Nephron (organoid): ENCODE measurements around the gene NSL1.

Experiments
- H3K27ac Mint-ChIP-seq, 3 experiments: 2 replicates each; pipeline ENCODE4 v1.8.0; 2020; ENCODE audit warnings: mixed read lengths in 3 of 3, mild to moderate bottlenecking in 2 of 3, moderate library complexity in 1 of 3
- H3K27me3 Mint-ChIP-seq: 2 replicates; pipeline ENCODE4 v1.8.0; 2021; ENCODE audit warnings: low read depth, mild to moderate bottlenecking, moderate library complexity, mixed read lengths
- H3K36me3 Mint-ChIP-seq: 2 replicates; pipeline ENCODE4 v1.8.0; 2020; ENCODE audit warnings: low read depth, mixed read lengths
- H3K4me1 Mint-ChIP-seq: 2 replicates; pipeline ENCODE4 v1.8.0; 2020; ENCODE audit warnings: mixed read lengths
- H3K4me3 Mint-ChIP-seq, 3 experiments: 2 replicates each; pipeline ENCODE4 v1.8.0; 2020; ENCODE audit warnings: mild to moderate bottlenecking in 3 of 3, mixed read lengths in 3 of 3, moderate library complexity in 2 of 3
- H3K9me3 Mint-ChIP-seq: 2 replicates; pipeline ENCODE4 v1.8.0; 2020; ENCODE audit warnings: mixed read lengths
- CTCF ChIP-seq, 3 experiments: fragments of 200-600 bp; sonication (generic); IDR thresholded peaks; one replicate each; pipeline ENCODE4 v1.5.0; 2021; ENCODE audit warnings: antibody characterized with exemption in 3 of 3; ENCODE audit not compliant: unreplicated experiment in 3 of 3

NSL1 gene

GRCh38 chr1:212701910-212702309, 89.7 kb downstream of the NSL1 start:
- peaks cover 63% of the 10 kb centered on the region for H3K27me3 Mint-ChIP-seq
- no peaks in the 10 kb centered on the region for H3K9me3 Mint-ChIP-seq
- no peak overlapping the region for H3K4me3 Mint-ChIP-seq
- H3K27ac Mint-ChIP-seq = no peak overlapping the region
- H3K4me1 Mint-ChIP-seq = peaks cover 14% of the 10 kb centered on the region
- no peaks in the 10 kb centered on the region for H3K36me3 Mint-ChIP-seq
- no peak for TF ChIP-seq CTCF (IDR thresholded peaks at IDR 0.05; ENCODE audit: unreplicated experiment in 3 of 3)

- Mint-ChIP-seq H3K27me3 (peaks cover 71% of the 10 kb centered on the region), H3K9me3 (no peaks in the 10 kb centered on the region)
- no peak for TF ChIP-seq CTCF (IDR thresholded peaks at IDR 0.05; ENCODE audit: unreplicated experiment in 3 of 3)
Observed at GRCh38 chr1:212700892-212701819, 90.4 kb downstream of the NSL1 start.

GRCh38 chr1:212700223-212700891, 91.2 kb downstream of the NSL1 start:
- peaks cover 79% of the 10 kb centered on the region for H3K27me3 Mint-ChIP-seq
- H3K36me3 Mint-ChIP-seq = no peaks in the 10 kb centered on the region

More at GRCh38 chr1:212700892-212701819, 90.4 kb downstream of the NSL1 start:
- no peaks in the 10 kb centered on the region for H3K36me3 Mint-ChIP-seq
- H3K4me3 Mint-ChIP-seq = peak overlapping the region; percentile 76 to 83 (median 78)
- peaks cover 14% of the 10 kb centered on the region for H3K4me1 Mint-ChIP-seq
- H3K27ac Mint-ChIP-seq = no peak overlapping the region

GRCh38 chr1:212699625-212700222, 91.9 kb downstream of the NSL1 start, which contains the start of gene BATF3:
Gene BATF3 (minus strand): TSS chr1:212699840. CDS start chr1:212699762, 78 bp downstream.
- Mint-ChIP-seq H3K9me3 (no peaks in the 10 kb centered on the region), H3K27ac (no peak within 1 kb of the TSS), H3K4me3 (peak within 1 kb of the TSS; percentile 76 to 83 (median 82)), H3K27me3 (peaks cover 85% of the 10 kb centered on the region), H3K36me3 (no peaks in the 10 kb centered on the region), H3K4me1 (peaks cover 14% of the 10 kb centered on the region)
- no peak for TF ChIP-seq CTCF (IDR thresholded peaks at IDR 0.05; ENCODE audit: unreplicated experiment in 3 of 3)

More at GRCh38 chr1:212700223-212700891, 91.2 kb downstream of the NSL1 start:
- Mint-ChIP-seq H3K9me3 (no peaks in the 10 kb centered on the region), H3K4me3 (peak overlapping the region; percentile 76 to 83 (median 78)), H3K27ac (no peak overlapping the region), H3K4me1 (peaks cover 14% of the 10 kb centered on the region)
- no peak for TF ChIP-seq CTCF (IDR thresholded peaks at IDR 0.05; ENCODE audit: unreplicated experiment in 3 of 3)

- peak; percentile 31 to 44 (median 37) for TF ChIP-seq CTCF (IDR thresholded peaks at IDR 0.05; ENCODE audit: unreplicated experiment in 3 of 3)
- Mint-ChIP-seq H3K27me3 (peaks cover 87% of the 10 kb centered on the region), H3K9me3 (no peaks in the 10 kb centered on the region)
Observed at GRCh38 chr1:212699104-212699624, 92.4 kb downstream of the NSL1 start.

More at GRCh38 chr1:212699104-212699624, 92.4 kb downstream of the NSL1 start:
- H3K27ac Mint-ChIP-seq = no peak overlapping the region
- no peaks in the 10 kb centered on the region for H3K36me3 Mint-ChIP-seq
- H3K4me3 Mint-ChIP-seq = peak overlapping the region; percentile 60 to 83 (median 82)
- peaks cover 14% of the 10 kb centered on the region for H3K4me1 Mint-ChIP-seq
